Measurements from ENCODE around the gene MERTK. TPM values are rescaled to one million over a fixed set of nuclear protein-coding genes. Genes with fewer than 3 reads are reported as not detected.

MERTK gene
- total and polyA plus RNA-seq, 2 experiments from 2014 or later, result 16.4 to 29.6 TPM

- Histone ChIP-seq H3K4me3 (no peak overlapping the region), H3K36me3 (replicated peaks; ENCODE audit: insufficient read depth, low read depth) (no peaks in the 10 kb centered on the region), H3K27me3 (no peaks in the 10 kb centered on the region), H3K9me2 (replicated peaks; ENCODE audit: insufficient read depth) (no peaks in the 10 kb centered on the region), H2AFZ (no peak overlapping the region), H3K79me2 (no peaks in the 10 kb centered on the region), H3K9me3 (ENCODE audit: low read depth) (no peaks in the 10 kb centered on the region), H3K4me2 (no peak overlapping the region), H3K4me1 (ENCODE audit: insufficient read depth) (peaks cover 32% of the 10 kb centered on the region), H3K27ac (no peak overlapping the region), H4K20me1 (ENCODE audit: insufficient read depth, poor library complexity, severe bottlenecking) (no peaks in the 10 kb centered on the region)
- WGBS (ENCODE audit: low lambda C conversion rate, missing lambda C conversion rate), result 97% methylated on average over 3 of the region's 3 CpGs
- no peak for TF ChIP-seq CTCF (IDR thresholded peaks at IDR 0.05; ENCODE audit: poor library complexity)
- no peak for TF ChIP-seq EZH2 (IDR thresholded peaks at IDR 0.05; ENCODE audit: borderline replicate concordance)
- TF ChIP-seq EZH2phosphoT487 (IDR thresholded peaks at IDR 0.05; ENCODE audit: low read depth, severe bottlenecking, unreplicated experiment), result no peak
- DNase-seq (ENCODE audit: low spot score), result no peak
These were observed 92.0 kb downstream of the MERTK start for GRCh38 chr2:111990375-111990774.

- Histone ChIP-seq H3K4me2 (no peak overlapping the region), H3K9me2 (replicated peaks; ENCODE audit: insufficient read depth) (no peaks in the 10 kb centered on the region), H3K9me3 (ENCODE audit: low read depth) (no peaks in the 10 kb centered on the region), H2AFZ (no peak overlapping the region), H3K27me3 (no peaks in the 10 kb centered on the region), H3K79me2 (no peaks in the 10 kb centered on the region), H3K36me3 (replicated peaks; ENCODE audit: insufficient read depth, low read depth) (no peaks in the 10 kb centered on the region), H3K4me1 (ENCODE audit: insufficient read depth) (peaks cover 34% of the 10 kb centered on the region), H3K4me3 (no peak overlapping the region), H3K27ac (no peak overlapping the region), H4K20me1 (ENCODE audit: insufficient read depth, poor library complexity, severe bottlenecking) (no peaks in the 10 kb centered on the region)
- DNase-seq (ENCODE audit: low spot score), result no peak
- TF ChIP-seq EZH2phosphoT487 (IDR thresholded peaks at IDR 0.05; ENCODE audit: low read depth, severe bottlenecking, unreplicated experiment) (no peak), CTCF (IDR thresholded peaks at IDR 0.05; ENCODE audit: poor library complexity) (no peak), EZH2 (IDR thresholded peaks at IDR 0.05; ENCODE audit: borderline replicate concordance) (no peak)
- 94% methylated on average over 7 of the region's 7 CpGs for WGBS (ENCODE audit: low lambda C conversion rate, missing lambda C conversion rate)
These were observed 92.4 kb downstream of the MERTK start for GRCh38 chr2:111990856-111991255.

GRCh38 chr2:111994042-111994441 is 95.6 kb downstream of the MERTK start:
- WGBS (ENCODE audit: low lambda C conversion rate, missing lambda C conversion rate), result 96% methylated on average over 8 of the region's 8 CpGs
- Histone ChIP-seq H3K27ac (no peak overlapping the region), H3K79me2 (no peaks in the 10 kb centered on the region), H2AFZ (no peak overlapping the region), H3K9me2 (replicated peaks; ENCODE audit: insufficient read depth) (no peaks in the 10 kb centered on the region), H3K4me1 (ENCODE audit: insufficient read depth) (peaks cover 11% of the 10 kb centered on the region), H3K36me3 (replicated peaks; ENCODE audit: insufficient read depth, low read depth) (no peaks in the 10 kb centered on the region), H3K27me3 (no peaks in the 10 kb centered on the region), H3K4me3 (no peak overlapping the region), H3K4me2 (no peak overlapping the region), H4K20me1 (ENCODE audit: insufficient read depth, poor library complexity, severe bottlenecking) (no peaks in the 10 kb centered on the region), H3K9me3 (ENCODE audit: low read depth) (no peaks in the 10 kb centered on the region)
- no peak for DNase-seq (ENCODE audit: low spot score)
- TF ChIP-seq EZH2phosphoT487 (IDR thresholded peaks at IDR 0.05; ENCODE audit: low read depth, severe bottlenecking, unreplicated experiment), result no peak
- TF ChIP-seq CTCF (IDR thresholded peaks at IDR 0.05; ENCODE audit: poor library complexity), result no peak
- TF ChIP-seq EZH2 (IDR thresholded peaks at IDR 0.05; ENCODE audit: borderline replicate concordance), result no peak

- WGBS (ENCODE audit: low lambda C conversion rate, missing lambda C conversion rate), result 85% methylated on average over 5 of the region's 5 CpGs
- Histone ChIP-seq H4K20me1 (ENCODE audit: insufficient read depth, poor library complexity, severe bottlenecking) (no peaks in the 10 kb centered on the region), H3K9me3 (ENCODE audit: low read depth) (no peaks in the 10 kb centered on the region), H3K4me3 (no peak overlapping the region), H3K4me1 (ENCODE audit: insufficient read depth) (peaks cover 11% of the 10 kb centered on the region), H2AFZ (no peak overlapping the region), H3K79me2 (no peaks in the 10 kb centered on the region), H3K27ac (peak overlapping the region; percentile 69), H3K27me3 (no peaks in the 10 kb centered on the region), H3K4me2 (no peak overlapping the region), H3K9me2 (replicated peaks; ENCODE audit: insufficient read depth) (no peaks in the 10 kb centered on the region), H3K36me3 (replicated peaks; ENCODE audit: insufficient read depth, low read depth) (no peaks in the 10 kb centered on the region)
- no peak for TF ChIP-seq EZH2 (IDR thresholded peaks at IDR 0.05; ENCODE audit: borderline replicate concordance)
- TF ChIP-seq EZH2phosphoT487 (IDR thresholded peaks at IDR 0.05; ENCODE audit: low read depth, severe bottlenecking, unreplicated experiment), result no peak
- peak; percentile 26 for DNase-seq (ENCODE audit: low spot score)
These were observed 96.7 kb downstream of the MERTK start for GRCh38 chr2:111995148-111995547.

All from hepatocyte (in vitro differentiated cells).